ENCODE measurements around the gene KCNN1.

Gene KCNN1

GRCh38 chr19:17973759-17974158 is 6.9 kb downstream of the KCNN1 start:
- no peak overlapping the region for H3K4me3 ChIP-seq (ENCODE audit: low read depth, low read length)
- no peak for DNase-seq (ENCODE audit: low read depth)
- no peak for TF ChIP-seq CTCF (conservative IDR thresholded peaks at IDR 0.05; ENCODE audit: low read depth, low read length)

- DNase-seq (ENCODE audit: low read depth), result no peak
- no peak overlapping the region for H3K4me3 ChIP-seq (ENCODE audit: low read depth, low read length)
- TF ChIP-seq CTCF (conservative IDR thresholded peaks at IDR 0.05; ENCODE audit: low read depth, low read length), result no peak
Observed at GRCh38 chr19:17974551-17974950, 7.6 kb downstream of the KCNN1 start.

GRCh38 chr19:17975032-17975431 is 8.1 kb downstream of the KCNN1 start:
- no peak overlapping the region for H3K4me3 ChIP-seq (ENCODE audit: low read depth, low read length)
- no peak for TF ChIP-seq CTCF (conservative IDR thresholded peaks at IDR 0.05; ENCODE audit: low read depth, low read length)
- DNase-seq (ENCODE audit: low read depth), result no peak

GRCh38 chr19:17977021-17977420 is 10.1 kb downstream of the KCNN1 start:
- H3K4me3 ChIP-seq (ENCODE audit: low read depth, low read length), result no peak overlapping the region
- no peak for DNase-seq (ENCODE audit: low read depth)
- no peak for TF ChIP-seq CTCF (conservative IDR thresholded peaks at IDR 0.05; ENCODE audit: low read depth, low read length)

GRCh38 chr19:17977488-17977887 is 10.6 kb downstream of the KCNN1 start:
- DNase-seq (ENCODE audit: low read depth), result no peak

GRCh38 chr19:17981611-17982010 is 14.7 kb downstream of the KCNN1 start:
- no peak for TF ChIP-seq CTCF (conservative IDR thresholded peaks at IDR 0.05; ENCODE audit: low read depth, low read length)
- no peak for DNase-seq (ENCODE audit: low read depth)
- H3K4me3 ChIP-seq (ENCODE audit: low read depth, low read length), result no peak overlapping the region

More at GRCh38 chr19:17977488-17977887, 10.6 kb downstream of the KCNN1 start:
- no peak overlapping the region for H3K4me3 ChIP-seq (ENCODE audit: low read depth, low read length)
- TF ChIP-seq CTCF (conservative IDR thresholded peaks at IDR 0.05; ENCODE audit: low read depth, low read length), result no peak

- DNase-seq (ENCODE audit: low read depth), result no peak
- TF ChIP-seq CTCF (conservative IDR thresholded peaks at IDR 0.05; ENCODE audit: low read depth, low read length), result no peak
- H3K4me3 ChIP-seq (ENCODE audit: low read depth, low read length), result no peak overlapping the region
Observed at GRCh38 chr19:17982430-17982829, 15.5 kb downstream of the KCNN1 start.
